Muscle of leg (tissue), 11 donors: ENCODE results near the gene BEST2. TPM values are rescaled to one million over a fixed set of nuclear protein-coding genes. Genes with fewer than 3 reads are reported as not detected.

Experiments used
- DNase-seq: peaks from one replicate; pipeline ENCODE4 v3.0.0; 2013
- H3K27ac ChIP-seq: one replicate; pipeline ENCODE4 v1.5.1; 2013; ENCODE audit warnings: mild to moderate bottlenecking, low read length, control low read depth
- H3K27me3 ChIP-seq: one replicate; pipeline ENCODE4 v1.6.1; 2013; ENCODE audit warnings: low read length; ENCODE audit not compliant: control insufficient read depth, insufficient read depth
- H3K36me3 ChIP-seq: one replicate; pipeline ENCODE4 v1.6.1; 2013; ENCODE audit warnings: low read length; ENCODE audit not compliant: control insufficient read depth, insufficient read depth
- H3K4me1 ChIP-seq: one replicate; pipeline ENCODE4 v1.6.1; 2013; ENCODE audit warnings: low read length; ENCODE audit not compliant: control insufficient read depth, insufficient read depth
- H3K4me3 ChIP-seq: one replicate; pipeline ENCODE4 v1.5.1; 2013; ENCODE audit warnings: low read length, control low read depth
- H3K9me3 ChIP-seq: replicated peaks from 2 replicates; pipeline ENCODE4 v1.6.1; 2013; ENCODE audit warnings: low read depth, low read length; ENCODE audit not compliant: control insufficient read depth
- WGBS: methylation state at CpG from one replicate; pipeline ENCODE4 v1.1.5; 2013; ENCODE audit warnings: missing lambda C conversion rate; ENCODE audit not compliant: insufficient coverage; 5-methylcytosine and 5-hydroxymethylcytosine counted together
- polyA plus RNA-seq, 8 donors: library from polyadenylated mRNA; unstranded; fragments of 120-200 nt; gene quantifications; one replicate each; pipeline versions ENCODE4 v1.2.1 to v1.2.3, GENCODE V29; 2013; ENCODE audit warnings: inconsistent platforms in 1 of 8, low replicate concordance in 1 of 8; ENCODE audit not compliant: insufficient read length in 8 of 8, insufficient read depth in 1 of 8
- total RNA-seq: library from RNA; stranded (reverse); fragments of 120-200 nt; gene quantifications from one replicate; pipeline ENCODE4 v1.2.4, GENCODE V29; 2013

The BEST2 gene
- total and polyA plus RNA-seq, 9 donors, result 0.13 to 0.16 TPM; not detected in 7

DNA sequence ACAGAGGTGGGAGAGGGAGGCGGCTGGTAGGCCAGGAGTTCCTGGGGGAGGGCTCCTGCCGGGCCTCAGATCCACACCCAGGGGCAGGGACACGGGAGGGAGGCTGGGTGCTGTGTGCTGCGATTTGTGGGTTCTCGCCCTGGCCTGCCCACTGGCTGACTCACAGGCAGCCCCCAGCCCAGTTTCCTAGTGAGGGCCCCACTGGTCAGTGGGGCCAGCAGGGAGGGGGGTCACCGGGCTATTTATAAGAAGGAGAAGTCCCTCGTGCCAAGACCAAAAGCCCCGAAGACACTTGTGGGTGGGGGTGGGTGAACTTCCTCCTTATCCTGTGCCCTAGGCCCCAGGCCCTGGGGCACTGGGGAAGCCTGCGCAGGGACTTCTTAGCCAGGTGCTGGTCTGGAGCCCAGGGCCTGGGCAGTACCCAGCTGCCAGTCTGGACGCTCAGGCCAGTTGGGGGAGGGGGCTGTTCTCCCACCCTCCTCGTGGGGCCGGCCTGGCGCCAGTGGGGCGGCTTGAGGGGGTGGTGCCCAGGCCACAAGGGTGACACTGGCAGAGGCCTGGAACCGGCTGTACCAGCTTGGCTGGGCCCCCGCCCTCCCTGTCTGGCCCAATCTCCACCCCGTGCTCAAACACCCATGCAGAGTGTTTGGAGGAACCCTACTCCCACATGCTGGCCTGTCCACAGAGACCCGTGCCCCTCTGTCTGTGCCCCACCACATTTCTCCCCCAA lies 34.7 kb downstream of the BEST2 start:
- Histone ChIP-seq H3K9me3 (no peaks in the 10 kb centered on the region), H3K36me3 (no peaks in the 10 kb centered on the region), H3K27ac (peak overlapping the region; percentile 90), H3K4me1 (peaks cover 88% of the 10 kb centered on the region), H3K27me3 (no peaks in the 10 kb centered on the region), H3K4me3 (no peak overlapping the region)
- 53% methylated on average over 9 of the region's 18 CpGs for WGBS
- peak; percentile 81 for DNase-seq

DNA sequence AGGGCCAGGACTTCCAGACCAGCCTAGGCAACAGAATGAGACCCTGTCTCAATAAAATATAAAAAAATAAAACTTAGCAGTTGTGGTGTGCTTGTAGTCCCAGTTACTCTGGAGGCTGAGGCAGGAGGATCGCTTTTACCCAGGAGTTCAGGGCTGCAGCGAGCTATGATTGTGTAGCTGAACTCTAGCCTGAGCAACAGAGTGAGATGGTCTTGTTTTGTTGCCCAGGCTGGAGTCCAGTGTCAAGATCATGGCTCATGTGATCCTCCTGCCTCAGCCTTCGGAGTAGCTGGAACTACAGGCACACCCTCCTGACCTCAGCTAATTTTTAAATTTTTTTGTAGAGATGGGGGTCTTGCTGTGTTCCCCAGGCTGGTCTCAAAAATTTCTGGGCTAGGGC lies 35.4 kb downstream of the BEST2 start:
- H3K9me3 ChIP-seq, result no peaks in the 10 kb centered on the region
- H3K27me3 ChIP-seq, result no peaks in the 10 kb centered on the region
- DNase-seq, result no peak
- H3K4me1 ChIP-seq, result peaks cover 85% of the 10 kb centered on the region
- H3K27ac ChIP-seq, result peak overlapping the region; percentile 90
- WGBS, result 100% methylated on average over 2 of the region's 3 CpGs
- H3K36me3 ChIP-seq, result no peaks in the 10 kb centered on the region
- H3K4me3 ChIP-seq, result no peak overlapping the region

DNA sequence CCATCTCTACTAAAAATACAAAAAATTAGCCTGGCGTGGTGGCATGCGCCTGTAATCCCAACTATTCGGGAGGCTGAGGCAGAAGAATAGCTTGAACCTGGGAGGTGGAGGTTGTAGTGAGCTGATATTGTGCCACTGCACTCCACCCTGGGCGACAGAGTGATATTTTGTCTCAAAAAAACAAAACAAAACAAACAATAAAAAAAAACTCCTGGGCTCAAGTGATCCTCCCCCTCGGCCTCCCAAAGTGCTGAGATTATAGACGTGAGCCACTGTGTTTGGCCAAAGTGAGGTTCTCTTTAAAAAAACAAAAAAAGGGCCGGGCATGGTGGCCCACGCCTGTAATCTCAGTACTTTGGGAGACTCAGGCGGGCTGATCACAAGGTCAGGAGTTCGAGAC lies 35.9 kb downstream of the BEST2 start:
- peaks cover 80% of the 10 kb centered on the region for H3K4me1 ChIP-seq
- H3K36me3 ChIP-seq, result no peaks in the 10 kb centered on the region
- H3K9me3 ChIP-seq, result no peaks in the 10 kb centered on the region
- WGBS, result 83% methylated on average over 4 of the region's 10 CpGs
- H3K27ac ChIP-seq, result peak overlapping the region; percentile 90
- no peaks in the 10 kb centered on the region for H3K27me3 ChIP-seq
- H3K4me3 ChIP-seq, result no peak overlapping the region
- no peak for DNase-seq

DNA sequence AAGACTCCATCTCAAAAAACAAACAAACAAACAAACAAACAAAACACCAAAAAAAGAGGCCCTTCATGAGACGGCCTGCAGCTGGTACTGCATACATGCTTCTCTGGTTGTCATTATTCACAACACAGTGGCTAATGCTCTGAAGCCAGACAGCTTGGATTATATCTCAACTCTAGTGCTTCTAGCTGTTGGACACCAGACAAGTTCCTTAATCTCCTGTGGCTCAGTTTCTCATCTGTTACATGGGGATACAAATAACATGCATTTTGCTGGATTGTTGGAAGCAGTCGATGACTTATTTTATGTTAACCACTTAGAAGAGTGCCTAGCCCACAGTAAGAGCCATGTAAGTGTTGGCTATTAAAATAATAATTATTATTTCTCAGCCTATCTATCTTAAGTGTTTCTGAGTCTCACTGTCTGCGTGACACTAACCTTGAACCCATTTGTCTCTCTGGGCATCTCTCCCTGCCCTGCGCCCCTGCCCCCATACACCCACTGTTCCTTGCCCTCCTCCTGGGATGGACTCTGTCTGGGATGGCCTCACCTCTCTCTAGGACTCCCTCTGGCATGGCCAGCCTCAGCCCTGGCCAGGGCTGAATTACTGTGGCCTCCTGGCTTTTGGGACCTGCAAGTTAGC lies 36.6 kb downstream of the BEST2 start:
- peak; percentile 96 for DNase-seq
- peak overlapping the region; percentile 99 for H3K27ac ChIP-seq
- H3K4me1 ChIP-seq, result peaks cover 79% of the 10 kb centered on the region
- H3K27me3 ChIP-seq, result no peaks in the 10 kb centered on the region
- WGBS, result 14% methylated on average over 3 of the region's 4 CpGs
- no peaks in the 10 kb centered on the region for H3K9me3 ChIP-seq
- H3K4me3 ChIP-seq, result peak overlapping the region; percentile 31
- H3K36me3 ChIP-seq, result no peaks in the 10 kb centered on the region

- Histone ChIP-seq H3K4me1 (peaks cover 74% of the 10 kb centered on the region), H3K4me3 (peak overlapping the region; percentile 31), H3K36me3 (no peaks in the 10 kb centered on the region), H3K27ac (peak overlapping the region; percentile 99), H3K27me3 (no peaks in the 10 kb centered on the region), H3K9me3 (no peaks in the 10 kb centered on the region)
- DNase-seq, result peak; percentile 94
- WGBS, result 0% methylated on average over 7 of the region's 12 CpGs
Observed at GRCh38 chr19:12788682-12789097, 37.1 kb downstream of the BEST2 start.

DNA sequence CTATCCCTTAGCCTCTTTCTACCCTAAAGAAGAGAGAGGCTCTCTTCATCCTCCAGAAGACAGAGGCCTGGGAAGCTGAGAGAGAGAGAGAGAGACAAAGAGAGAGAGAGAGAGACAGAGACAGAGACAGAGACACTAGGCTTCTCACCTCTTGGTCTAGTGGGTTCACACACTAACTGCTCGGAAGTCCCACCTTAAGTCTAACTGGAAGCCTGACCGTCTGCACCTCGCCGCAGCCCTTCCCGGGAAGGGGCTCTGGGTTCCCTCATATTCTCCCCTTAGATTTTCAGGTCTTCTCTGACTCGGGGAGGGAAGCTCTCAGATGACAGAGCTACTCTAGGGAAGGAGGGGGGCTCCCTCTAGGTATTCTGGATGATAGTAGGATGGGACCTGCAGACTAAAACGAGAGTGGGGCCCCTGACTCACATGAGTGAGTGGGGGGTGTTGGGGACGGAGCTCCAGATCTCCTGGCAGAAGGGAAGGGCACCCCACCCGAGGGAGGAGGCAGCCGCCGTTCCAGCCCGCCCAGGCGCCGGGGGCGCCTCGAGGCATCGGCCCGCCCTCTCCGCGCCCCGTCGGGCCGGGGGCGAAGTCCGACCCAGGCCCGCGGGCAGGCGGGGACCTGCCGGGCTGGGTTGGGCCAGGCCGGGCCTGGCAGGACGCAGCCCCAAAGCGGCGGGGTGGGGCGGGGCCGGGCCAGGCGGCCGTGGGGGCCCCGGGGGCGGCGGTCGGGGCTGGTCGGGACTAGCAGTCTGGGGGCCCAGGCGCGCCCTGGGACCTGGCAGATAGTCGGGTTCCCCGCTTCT lies 37.7 kb downstream of the BEST2 start:
- peak overlapping the region; percentile 45 for H3K4me3 ChIP-seq
- H3K27ac ChIP-seq, result peak overlapping the region; percentile 99
- H3K4me1 ChIP-seq, result peaks cover 74% of the 10 kb centered on the region
- H3K27me3 ChIP-seq, result no peaks in the 10 kb centered on the region
- 3% methylated on average over 42 of the region's 46 CpGs for WGBS
- H3K9me3 ChIP-seq, result no peaks in the 10 kb centered on the region
- H3K36me3 ChIP-seq, result no peaks in the 10 kb centered on the region
- DNase-seq, result no peak

- no peaks in the 10 kb centered on the region for H3K9me3 ChIP-seq
- H3K27me3 ChIP-seq, result no peaks in the 10 kb centered on the region
- WGBS, result under 1% methylated on average over 51 of the region's 56 CpGs
- peaks cover 68% of the 10 kb centered on the region for H3K4me1 ChIP-seq
- no peaks in the 10 kb centered on the region for H3K36me3 ChIP-seq
- H3K4me3 ChIP-seq, result peak overlapping the region; percentile 45
- H3K27ac ChIP-seq, result peak overlapping the region; percentile 99
- peak; percentile 98 for DNase-seq
Observed at GRCh38 chr19:12789904-12790619, 38.5 kb downstream of the BEST2 start.

DNA sequence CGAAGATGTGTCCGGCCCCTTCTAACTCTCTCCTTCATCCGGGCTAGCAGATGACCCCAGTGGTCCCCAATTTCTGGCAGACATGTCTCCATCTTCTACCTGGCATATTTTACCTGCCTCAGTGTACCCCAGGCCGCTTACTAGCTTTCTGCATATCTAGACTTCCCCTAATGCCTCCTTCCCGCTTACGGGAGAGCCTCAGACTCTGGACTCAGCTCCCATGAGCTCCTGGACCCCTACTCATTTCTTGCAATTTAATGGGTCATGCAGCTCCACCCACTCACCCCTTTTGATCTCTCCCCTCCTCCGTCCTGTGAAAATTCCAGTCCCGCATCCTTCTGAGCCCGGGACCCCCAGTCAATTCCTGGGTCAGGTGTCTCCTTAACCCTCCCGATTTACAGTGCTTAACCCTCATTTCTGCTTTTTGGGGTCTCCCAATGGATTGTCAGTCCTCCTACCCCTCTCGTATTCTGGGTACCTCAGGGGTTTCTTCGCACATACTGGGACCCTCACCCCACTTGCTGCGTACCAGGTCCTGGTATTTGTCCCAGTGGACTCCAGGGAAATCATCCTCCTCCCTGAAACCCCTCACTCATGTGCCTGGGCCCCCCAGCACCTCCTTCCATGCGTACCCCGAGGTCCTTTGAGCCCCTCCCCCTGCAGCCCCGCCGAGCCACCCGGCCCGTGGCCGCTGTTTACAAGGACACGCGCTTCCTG lies 39.2 kb downstream of the BEST2 start:
- H3K36me3 ChIP-seq, result no peaks in the 10 kb centered on the region
- 2% methylated on average over 22 of the region's 22 CpGs for WGBS
- no peaks in the 10 kb centered on the region for H3K9me3 ChIP-seq
- peak overlapping the region; percentile 99 for H3K27ac ChIP-seq
- DNase-seq, result peak; percentile 41
- no peaks in the 10 kb centered on the region for H3K27me3 ChIP-seq
- H3K4me1 ChIP-seq, result peaks cover 64% of the 10 kb centered on the region
- H3K4me3 ChIP-seq, result peak overlapping the region; percentile 45

- WGBS, result under 1% methylated on average over 63 of the region's 73 CpGs
- H3K4me1 ChIP-seq, result peaks cover 63% of the 10 kb centered on the region
- no peaks in the 10 kb centered on the region for H3K27me3 ChIP-seq
- peak within 1 kb of the TSS; percentile 99 for H3K27ac ChIP-seq
- H3K9me3 ChIP-seq, result no peaks in the 10 kb centered on the region
- H3K36me3 ChIP-seq, result no peaks in the 10 kb centered on the region
- H3K4me3 ChIP-seq, result peak within 1 kb of the TSS; percentile 98
- DNase-seq, result peak; percentile 99
Observed at GRCh38 chr19:12791345-12792050, 39.9 kb downstream of the BEST2 start, which contains the start of gene JUNB. JUNB (plus strand) TSS chr19:12791486; CDS start chr19:12791772, 286 bp downstream.
